ENCODE measurements around the gene DNAJC5. TPM values are rescaled to one million over a fixed set of nuclear protein-coding genes. Genes with fewer than 3 reads are reported as not detected.

DNAJC5 gene
- total and polyA plus RNA-seq, 9 of the 15 experiments (the other 6 are each of a cell fraction or from before 2014, with no cell fraction given) = 0.95 to 42.8 (median 23.4) TPM

- TF ChIP-seq CEBPZ (IDR thresholded peaks at IDR 0.05; ENCODE audit: borderline replicate concordance, low read depth, low read length) (no peak), KAT8 (IDR thresholded peaks at IDR 0.05; ENCODE audit: low read depth) (no peak), HNRNPUL1 (IDR thresholded peaks at IDR 0.05; ENCODE audit: low read length) (no peak), FOXA3 (CRISPR knock-in tag; conservative IDR thresholded peaks at IDR 0.05 in 1 of 2, IDR thresholded peaks at IDR 0.05 in 1 of 2) (peak in 1 of 2 experiments; percentile 77; a peak in 2 of 4 replicates), ZNF583 (CRISPR knock-in tag; IDR thresholded peaks at IDR 0.05) (peak; percentile 29; the same call in 1 of the 2 replicates), ZNF124 (CRISPR knock-in tag; IDR thresholded peaks at IDR 0.05) (no peak; the same call in 1 of the 2 replicates), KDM2B (CRISPR knock-in tag; IDR thresholded peaks at IDR 0.05) (0 out of 2 replicates have a peak, but pooled peaks have one; percentile 9), ZNF639 (CRISPR knock-in tag; conservative IDR thresholded peaks at IDR 0.05 in 1 of 2, IDR thresholded peaks at IDR 0.05 in 1 of 2) (peak in 1 of 2 experiments; percentile 90; a peak in 2 of 4 replicates), RBM15 (IDR thresholded peaks at IDR 0.05; ENCODE audit: insufficient read depth, low read length) (no peak), NR4A1 (CRISPR knock-in tag; IDR thresholded peaks at IDR 0.05) (peak; percentile 34; the same call in 1 of the 2 replicates), NR4A1 (tag; IDR thresholded peaks at IDR 0.05) (no peak), ZKSCAN1 (IDR thresholded peaks at IDR 0.05; ENCODE audit: low read depth, low read length) (no peak; the same call in 1 of the 2 replicates), SUPT5H (IDR thresholded peaks at IDR 0.05) (peak; percentile 86), PTBP1 (IDR thresholded peaks at IDR 0.05; ENCODE audit: low read depth, low read length) (no peak), CUX1 (CRISPR knock-in tag; IDR thresholded peaks at IDR 0.05) (peak; percentile 67; the same call in 1 of the 2 replicates), BACH1 (tag; IDR thresholded peaks at IDR 0.05) (peak; percentile 79; the same call in 1 of the 2 replicates)
Measured at GRCh38 chr20:63955827-63956663, 61.1 kb downstream of the DNAJC5 start, which contains the start of gene UCKL1 (continued).
